Embryonic facial prominence (tissue), 1 donor: ENCODE measurements around the gene KCNE2.
A peak's percentile ranks its signal among the peaks of the same experiment; 100 is the strongest.
"Not testable (repeated sequence)": the region's sequence is repeated elsewhere in the genome, so short reads cannot be mapped to it uniquely, and the experiment has no call there.

ENCODE experiments used
- DNase-seq: peaks from one replicate; pipeline ENCODE4 v3.0.0-alpha.2; 2016; ENCODE audit errors: extremely low spot score

Gene KCNE2

DNA sequence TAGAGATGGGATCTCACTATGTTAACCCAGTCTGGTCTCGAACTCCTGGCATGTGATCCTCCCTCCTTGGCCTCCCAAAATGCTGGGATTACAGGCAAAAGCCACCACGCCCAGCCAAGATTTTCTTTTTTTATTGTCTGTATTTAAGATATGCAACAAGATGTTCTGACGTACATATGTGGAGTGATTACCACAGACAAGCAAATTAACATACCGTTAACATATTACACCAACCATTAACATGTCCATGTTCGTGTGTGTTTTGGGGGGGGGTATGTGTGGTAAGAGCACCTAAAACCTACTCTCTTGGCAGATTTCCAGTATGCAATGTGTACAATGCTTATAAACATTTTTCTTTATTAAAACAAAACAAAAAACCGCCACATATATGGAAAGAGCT, 10.6 kb upstream of the KCNE2 start:
- DNase-seq, result no peak

DNA sequence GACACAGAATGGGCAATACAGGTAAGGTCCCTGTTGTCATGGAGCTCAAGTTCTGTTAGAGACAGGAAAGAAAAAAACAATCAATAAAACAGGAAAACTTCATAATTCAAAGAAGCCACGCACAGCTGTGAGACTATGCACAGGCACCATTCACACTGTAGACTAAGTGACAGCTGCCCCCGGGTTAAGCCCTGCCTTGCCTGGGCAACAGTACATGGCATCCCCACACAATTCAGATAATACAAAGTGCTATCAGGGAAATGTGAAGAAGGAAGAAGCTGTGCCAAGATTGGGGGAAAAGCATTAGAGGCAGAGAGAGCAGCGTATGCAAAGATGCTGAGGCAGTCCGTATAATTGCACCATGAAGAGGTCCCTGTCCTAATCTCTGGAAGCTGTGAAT, 9.0 kb upstream of the KCNE2 start:
- no peak for DNase-seq

DNA sequence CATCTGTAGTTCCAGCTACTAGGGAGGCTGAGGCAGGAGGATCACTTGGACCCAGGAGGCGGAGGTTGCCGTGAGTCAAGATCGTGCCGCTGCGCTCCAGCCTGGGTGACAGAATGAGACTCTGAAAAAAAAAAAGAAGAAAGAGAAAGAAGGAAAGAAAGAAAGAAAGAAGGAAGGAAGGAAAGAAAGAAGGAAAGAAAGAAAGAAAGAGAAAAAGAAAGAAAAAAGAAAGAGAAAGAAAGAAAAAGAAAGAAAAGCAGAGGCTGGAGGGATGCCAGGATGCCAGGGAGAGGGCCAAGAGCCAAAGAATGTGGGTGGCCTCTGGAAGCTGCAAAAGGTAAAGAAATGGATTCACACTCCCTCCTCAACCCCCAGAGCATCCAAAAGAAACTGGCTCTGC, 8.2 kb upstream of the KCNE2 start:
- DNase-seq, result no peak

DNA sequence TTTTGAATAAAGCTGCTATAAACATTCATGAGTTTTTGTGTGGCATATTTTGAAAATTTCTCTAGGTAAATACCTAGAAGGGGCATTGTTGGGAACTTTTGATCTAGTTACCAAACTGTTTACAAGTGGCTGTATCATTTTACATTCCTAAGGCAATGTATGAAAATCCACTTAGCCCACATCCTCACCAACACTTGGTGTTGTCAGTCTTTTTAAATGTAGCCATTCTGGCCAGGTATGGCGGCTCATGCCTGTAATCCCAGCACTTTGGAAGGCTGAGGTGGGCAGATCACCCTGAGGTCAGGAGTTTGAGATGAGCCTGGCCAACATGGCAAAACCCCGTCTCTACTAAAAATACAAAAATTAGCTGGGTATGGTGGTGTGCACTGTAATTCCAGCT, 5.9 kb upstream of the KCNE2 start:
- DNase-seq, result no peak

DNA sequence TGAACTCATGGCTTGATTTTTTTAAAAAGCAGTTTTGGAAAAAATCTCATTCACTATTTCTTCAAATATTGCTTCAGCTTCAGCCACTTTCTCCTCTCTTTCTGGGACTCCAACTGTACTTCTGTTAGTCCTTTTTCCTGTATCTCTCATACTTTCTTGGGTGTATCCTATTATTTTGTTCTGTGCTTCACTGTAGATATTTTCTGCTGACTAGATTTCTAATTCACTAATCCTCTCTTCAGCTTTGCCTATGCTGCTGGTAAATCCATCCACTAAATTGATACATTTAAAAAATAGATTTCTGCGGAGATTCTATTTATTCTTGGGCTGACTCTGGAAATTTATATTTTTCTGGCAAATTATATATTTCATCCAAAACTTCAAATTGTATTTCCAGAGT, 4.9 kb upstream of the KCNE2 start:
- no peak for DNase-seq

DNA sequence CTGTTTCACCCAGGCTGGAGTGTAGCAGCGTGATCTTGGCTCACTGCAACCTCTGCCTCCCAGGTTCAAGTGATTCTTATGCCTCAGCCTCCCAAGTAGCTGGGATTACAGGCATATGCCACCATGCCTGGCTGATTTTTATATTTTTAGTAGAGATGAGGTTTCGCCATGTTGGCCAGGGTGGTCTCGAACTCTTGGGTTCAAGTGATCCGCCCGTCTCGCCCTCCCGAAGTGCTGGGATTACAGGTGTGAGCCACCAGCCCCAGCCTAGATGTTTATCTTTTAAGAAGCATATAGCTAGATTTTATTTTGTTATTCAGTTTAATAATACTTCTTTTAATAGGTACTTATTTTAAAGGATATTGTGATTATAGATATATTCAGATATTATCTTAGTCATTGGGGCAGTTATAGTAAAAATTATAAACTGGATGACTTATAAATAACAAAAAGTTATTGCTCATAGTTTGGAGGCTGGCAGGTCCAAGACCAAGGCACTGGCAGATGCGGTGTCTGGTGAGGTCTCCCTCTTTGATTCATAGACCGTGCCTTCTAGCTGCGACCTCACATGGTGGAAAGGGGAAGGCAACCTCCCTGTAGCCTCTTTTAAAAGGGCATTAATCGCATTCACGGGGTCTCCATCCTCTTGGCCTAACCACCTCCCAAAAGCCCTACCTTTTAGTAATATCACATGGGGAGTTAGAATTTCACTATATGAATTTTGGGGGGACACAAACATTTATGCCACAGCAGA, 3.1 kb upstream of the KCNE2 start:
- DNase-seq, result no peak

DNA sequence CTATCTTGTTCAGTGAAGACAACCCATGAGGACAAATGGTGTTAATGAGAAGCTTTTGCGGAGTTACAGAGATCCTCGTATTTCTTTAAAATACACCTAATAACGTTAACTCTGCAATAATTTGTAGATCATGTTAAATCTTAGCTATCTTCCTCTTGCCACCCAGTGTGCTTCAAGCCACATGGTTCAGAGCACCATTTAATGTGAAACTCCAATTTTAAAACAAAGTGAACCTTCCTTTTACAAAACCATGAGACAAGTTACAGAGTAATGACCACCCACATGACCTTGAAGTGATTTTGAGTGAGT, 1.7 kb upstream of the KCNE2 start:
- DNase-seq, result no peak

DNA sequence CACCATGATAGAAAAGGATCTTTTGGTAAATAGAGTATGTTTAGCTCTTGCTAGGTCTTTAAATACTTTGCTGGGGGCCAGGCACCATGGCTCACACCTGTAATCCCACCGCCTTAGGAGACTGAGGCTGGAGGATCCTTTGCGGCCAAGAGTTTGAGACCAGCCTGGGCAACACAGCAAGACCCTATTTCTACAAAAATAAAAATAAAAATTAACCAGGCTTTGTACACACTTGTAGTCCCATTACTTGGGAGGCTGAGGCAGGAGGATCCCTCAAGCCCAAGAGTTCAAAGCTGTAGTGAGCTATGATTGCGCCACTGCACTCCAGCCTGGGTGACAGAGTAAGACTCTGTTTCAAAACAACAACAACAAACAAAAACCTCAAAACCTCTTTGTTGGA, 1.1 kb upstream of the KCNE2 start:
- DNase-seq, result no peak

DNA sequence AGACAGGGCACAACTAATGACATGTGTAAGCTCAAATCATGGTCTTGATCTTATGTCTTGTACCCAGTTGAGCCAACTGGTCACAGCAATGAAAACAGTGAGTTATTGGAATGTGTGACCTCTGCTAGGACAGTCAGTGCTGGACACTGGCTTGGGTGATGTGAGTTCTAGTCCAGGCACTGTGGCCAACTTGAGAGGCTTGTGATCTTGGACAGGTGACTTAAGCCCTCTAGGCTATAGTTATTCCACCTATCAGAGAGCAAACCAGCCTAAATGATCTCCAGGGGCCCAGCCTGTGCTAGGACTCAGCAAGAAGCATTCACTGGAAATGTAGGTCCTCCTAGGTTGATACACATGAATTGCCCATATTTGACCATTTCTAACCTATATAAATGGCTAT, 1.1 kb downstream of the KCNE2 start:
- no peak for DNase-seq

DNA sequence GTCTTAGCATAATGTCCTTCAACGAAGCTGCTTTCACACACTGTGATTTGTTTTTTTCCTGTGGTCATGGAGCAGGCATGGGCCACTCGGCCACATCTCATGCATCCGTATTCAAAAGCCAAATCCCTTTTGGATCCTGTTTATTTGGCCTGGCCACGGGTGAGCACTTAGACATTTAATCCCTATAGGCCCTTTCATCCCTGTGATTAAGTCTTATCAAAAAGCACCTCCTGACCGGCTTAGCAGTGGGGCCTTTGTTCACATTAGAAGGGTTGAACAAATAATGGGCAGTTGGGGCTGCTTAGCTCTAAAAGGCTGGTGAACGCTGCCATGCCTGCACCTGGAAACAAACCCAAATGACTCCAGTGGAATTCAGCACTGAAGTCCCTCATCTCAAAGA, 2.0 kb downstream of the KCNE2 start:
- DNase-seq, result no peak

DNA sequence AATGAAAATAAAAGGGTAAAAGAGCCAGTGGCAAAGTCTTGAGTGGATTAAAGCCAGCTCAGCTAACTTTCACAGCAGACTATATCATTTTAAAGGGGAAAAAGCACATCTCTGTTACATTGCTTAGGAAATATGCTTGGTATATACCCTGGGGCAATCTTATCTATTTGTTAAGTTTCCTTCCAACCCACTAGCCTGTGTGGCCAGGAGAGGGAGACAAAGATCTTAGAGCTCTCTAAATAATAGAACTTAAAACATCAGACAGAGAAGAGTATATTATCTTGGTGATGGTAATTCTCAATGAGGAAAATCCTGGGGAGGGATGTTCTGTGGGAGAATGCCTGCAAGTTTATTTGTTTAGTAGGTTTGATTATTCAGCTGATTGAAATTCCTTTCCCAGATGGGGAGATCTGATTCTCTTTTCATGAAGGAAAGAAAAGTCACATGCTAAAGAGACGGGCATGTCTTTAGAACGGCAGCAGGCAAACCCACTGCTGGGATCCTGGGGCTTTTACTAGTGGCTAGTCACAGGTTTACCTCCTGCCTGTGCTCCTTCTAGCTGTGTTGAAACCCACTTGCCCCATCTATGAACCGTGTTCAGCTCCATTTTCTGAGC, 3.6 kb downstream of the KCNE2 start:
- peak; percentile 61 for DNase-seq

DNA sequence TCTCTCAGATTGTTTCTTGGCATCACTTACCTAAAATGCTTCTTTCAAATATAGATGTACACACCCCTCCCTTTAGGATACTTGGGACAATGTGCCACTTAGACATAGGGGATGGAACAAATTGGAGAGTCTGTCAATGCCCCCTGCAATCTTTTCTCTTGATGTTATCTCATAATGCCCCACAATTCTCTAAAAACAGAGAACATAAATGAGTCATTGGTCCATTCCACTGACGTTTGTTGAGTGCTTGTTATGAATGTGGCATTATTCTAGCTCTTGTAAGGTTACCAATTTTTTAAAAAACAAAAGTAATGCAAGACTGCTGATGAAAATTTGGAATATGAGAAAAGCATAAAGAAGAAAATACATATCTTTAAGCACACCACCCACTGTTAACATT, 5.9 kb downstream of the KCNE2 start:
- DNase-seq, result no peak

DNA sequence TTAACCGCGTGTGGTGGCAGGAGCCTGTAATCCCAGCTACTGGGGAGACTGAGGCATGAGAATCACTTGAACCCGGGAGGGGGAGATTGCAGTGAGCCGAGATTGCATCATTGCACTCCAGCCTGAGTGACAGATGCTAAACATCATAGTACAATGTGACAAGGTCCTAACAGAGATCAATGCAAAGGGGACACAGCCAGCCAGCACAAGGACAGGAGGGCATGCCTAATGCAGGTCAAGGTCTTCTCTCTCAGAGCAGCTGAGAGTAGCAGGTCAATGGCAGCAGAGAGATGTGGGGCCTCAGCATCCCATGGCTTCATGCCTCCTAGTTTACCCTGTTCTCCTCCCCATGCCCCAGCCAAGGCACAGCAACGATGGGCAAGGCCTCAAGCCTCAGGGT, 8.5 kb downstream of the KCNE2 start:
- DNase-seq, result no peak

DNA sequence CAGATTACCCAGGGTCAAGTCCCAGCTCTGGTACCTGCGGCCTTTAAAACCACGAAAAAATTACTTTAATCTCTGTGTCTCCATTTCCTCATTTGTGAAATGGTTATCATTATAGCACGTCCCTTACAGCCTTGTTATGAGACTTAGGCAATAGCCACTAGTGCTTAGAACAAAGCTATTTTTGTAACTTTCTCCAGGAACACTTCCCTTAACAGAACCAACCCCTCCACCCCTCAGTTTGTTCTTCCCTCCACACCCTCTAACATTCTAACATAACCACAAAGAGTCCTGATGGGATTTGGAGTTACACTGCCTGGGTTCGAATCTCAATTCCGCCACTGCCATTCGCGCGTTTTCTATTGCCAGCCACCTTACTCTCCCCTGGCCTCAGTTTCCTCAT, 10.7 kb downstream of the KCNE2 start:
- not testable (repeated sequence) for DNase-seq

DNA sequence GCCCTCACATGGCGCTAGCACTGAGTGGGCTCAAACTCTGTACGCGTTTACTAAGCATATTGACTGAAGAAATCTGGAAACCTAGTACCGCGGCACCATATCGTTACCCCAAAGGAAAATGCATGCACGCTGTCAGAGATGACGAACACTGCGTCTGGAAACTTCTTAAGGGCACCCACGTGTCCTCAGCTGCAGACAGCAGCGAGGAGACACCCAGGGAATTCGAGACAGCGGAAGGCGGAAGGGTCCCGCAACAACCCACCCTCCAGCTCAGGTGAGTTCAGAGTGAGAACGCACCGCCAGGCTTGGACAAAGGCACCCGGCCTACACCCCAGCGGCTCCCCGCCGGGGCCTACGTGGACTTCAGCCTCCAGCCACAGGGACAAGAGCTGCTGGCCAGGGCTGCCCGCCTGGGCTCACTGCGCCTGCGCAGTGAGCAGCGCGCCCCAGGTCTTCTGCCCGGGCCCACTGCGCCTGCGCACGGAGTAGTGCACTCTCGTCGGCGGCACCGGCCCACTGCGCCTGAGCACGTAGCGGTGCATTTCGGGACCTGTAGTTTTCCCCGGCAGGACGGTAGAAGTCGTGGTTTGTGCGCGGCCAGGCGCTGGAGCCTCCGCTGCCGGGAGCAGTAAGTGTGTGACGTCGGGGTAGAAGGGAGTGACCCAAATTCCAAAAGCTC, 11.3 kb downstream of the KCNE2 start, which contains the start of gene SMIM11:
Gene SMIM11, plus strand, starts transcription at position 568 of the 679 bp plus-strand sequence. CDS start 3,998 bp downstream, outside the sequence.
- DNase-seq, result not testable (repeated sequence)

DNA sequence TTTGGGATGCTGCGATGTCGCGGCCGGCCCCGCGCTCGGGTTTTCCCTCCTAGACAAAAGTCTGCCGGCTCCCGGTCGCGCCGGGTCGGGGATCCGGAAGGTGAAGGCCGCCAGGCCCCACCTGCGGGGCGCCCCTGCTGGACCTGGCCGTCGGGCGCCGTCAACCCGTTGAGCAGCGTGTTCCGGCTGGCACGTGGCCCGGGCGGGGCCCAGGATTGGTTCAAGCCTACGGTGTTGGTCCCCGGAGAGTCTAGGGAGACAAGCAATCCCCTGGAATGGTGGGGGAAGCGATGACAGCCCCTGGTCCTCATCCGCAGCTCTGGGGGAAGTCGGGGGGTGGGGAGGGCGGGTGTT, 11.8 kb downstream of the KCNE2 start:
- not testable (repeated sequence) for DNase-seq

DNA sequence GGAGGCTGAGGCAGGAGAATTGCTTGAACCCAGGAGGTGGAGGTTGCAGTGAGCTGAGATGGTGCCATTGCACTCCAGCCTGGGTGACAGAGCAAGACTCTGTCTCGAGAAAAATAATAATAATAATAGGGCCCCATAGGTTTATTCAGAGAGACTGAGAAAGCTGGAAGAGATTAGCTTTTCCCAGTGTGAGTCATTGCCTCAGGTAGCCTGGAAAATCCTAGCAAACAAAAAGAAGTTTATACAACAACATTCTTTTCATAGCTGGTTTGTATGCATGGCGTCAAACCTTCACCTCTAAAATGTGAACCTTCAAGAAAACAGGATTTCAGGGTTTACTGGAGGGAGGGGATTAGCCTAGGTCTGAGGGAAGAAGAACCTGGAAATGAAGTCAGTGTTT, 19.3 kb downstream of the KCNE2 start:
- not testable (repeated sequence) for DNase-seq

DNA sequence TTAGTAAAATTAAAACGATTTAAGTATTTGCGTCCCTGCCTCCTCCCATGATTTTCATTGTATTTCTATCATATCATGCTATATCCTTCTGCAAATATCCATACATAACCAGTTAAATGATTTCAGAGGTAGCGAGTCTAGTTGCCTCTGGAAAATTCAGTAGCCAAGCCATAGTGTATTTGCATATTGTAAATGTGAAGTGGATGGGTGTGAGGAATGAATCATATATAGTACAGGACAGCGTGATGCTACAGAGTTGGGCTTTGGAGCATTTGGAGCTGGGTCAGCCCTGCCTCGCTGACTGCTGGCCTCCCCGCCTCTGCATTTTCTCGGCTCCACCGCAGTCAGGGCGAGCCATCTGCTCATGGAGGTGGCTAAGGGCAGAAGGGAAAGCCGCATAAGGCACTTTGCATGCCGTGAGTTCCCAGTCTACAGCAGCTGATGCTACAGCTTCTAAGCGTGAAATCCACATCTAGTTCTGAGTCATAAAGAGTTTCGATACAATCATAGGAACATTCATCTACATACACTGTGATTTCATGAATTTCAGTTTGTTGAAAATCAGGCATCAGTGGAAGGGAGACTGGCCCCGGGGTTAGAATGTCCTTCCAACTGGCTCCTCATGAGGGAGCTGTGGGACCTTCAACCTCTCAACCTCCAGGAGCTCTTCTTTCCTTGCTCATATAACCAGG, 20.1 kb downstream of the KCNE2 start:
- not testable (repeated sequence) for DNase-seq

DNA sequence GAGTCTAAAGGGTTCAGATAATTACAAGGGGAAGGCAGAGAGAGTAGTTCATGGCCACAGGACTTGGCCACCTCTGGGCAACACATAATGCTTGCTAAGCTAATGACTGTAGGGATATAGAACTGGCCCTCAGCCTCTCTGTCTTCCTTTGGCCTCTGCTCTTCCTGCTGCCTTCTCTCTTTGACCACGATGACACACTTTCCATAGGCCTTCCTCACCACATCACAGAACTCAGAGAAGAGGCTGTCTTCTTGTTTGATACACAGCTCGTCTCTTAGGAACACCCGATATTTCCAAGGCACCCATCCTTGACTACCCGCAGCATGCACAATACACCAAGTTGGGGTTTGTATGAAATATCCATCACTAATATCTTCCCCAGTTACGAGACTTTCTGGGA, 36.7 kb downstream of the KCNE2 start:
- not testable (repeated sequence) for DNase-seq

DNA sequence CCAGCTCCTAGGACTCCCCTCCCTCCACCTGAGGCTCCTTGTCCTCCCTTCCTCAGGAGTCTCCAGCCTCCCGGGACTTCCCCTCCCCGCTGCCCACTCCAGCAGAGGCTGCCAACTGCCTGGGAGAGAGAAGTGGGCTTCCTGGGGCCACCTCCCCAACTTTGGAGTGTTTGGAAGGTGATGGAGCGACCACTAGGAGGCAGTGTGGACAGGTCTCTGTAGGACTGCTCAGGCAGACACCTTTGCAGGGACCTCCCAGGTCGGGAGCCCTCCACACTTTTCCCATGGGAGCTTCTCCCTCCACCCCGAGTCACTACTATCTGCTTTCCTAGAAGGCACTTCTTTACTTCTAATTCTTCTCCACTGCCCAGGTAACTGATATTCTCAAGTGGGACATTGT, 40.9 kb downstream of the KCNE2 start:
- not testable (repeated sequence) for DNase-seq

DNA sequence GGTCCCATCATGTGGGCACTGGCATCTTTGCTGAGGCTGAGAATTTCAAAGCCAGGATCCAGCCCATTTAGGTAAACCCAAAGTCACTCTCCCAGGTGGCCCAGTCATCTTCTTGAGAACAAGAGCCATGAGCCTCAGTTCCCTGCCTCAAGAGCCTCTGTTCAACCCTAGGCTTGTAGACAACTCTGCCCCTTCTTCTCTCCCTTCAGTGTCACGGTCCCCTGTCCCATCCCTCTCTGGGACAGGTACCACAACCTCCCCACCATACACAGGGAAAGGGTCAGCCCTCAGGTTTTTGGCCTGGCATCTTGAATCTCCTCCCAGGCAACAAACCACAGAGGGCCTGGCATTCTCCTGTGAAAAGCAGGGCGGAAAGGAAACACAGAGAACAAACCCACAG, 41.9 kb downstream of the KCNE2 start:
- not testable (repeated sequence) for DNase-seq

DNA sequence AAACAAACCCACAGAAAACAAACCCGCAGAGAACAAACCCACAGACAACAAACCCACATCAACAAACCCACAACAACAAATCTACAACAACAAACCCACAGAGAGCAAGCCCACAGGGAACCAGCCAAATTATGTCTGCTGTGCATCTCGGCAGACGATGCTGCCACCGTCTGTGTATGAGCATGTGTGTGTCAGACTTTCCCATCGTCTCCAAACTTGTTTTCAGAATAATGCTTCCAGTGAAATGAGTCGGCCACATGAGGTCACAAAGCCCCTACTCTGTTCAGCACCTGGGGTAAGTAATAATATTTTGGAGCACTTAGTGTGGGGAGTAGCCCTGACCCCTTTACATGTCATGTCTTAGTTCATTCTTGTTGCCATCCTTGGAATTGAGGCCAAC, 42.3 kb downstream of the KCNE2 start:
- not testable (repeated sequence) for DNase-seq

DNA sequence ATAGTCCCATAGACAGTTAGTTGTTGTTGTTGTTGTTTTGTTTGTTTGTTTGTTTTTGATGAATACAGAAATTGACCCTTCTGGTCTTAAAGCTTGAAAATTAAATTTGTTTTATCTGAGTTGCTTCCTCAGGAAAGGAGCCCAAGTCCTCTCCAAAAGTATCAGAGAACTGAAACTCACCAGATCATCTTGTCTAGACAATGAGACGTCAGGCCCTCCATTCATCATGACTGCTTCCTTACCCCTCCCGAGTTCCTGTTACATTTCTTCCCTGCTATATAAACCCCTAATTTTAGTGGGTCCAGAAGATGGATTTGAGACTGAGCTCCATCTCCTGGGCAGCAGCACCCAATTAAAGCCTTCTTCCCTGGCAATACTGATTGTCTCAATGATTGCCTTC, 42.9 kb downstream of the KCNE2 start:
- not testable (repeated sequence) for DNase-seq
